ENCODE data around the gene KMT2D. TPM values are rescaled to one million over a fixed set of nuclear protein-coding genes. Genes with fewer than 3 reads are reported as not detected.
A peak's percentile ranks its signal among the peaks of the same experiment; 100 is the strongest.

KMT2D gene
- total and polyA plus RNA-seq, 10 of the 15 experiments (the other 5 are each of a cell fraction or from before 2014, with no cell fraction given) = 0.51 to 71.5 (median 10.4) TPM

GRCh38 chr12:49040364-49040855, 20.2 kb downstream of the KMT2D start:
- whole genome bisulfite sequencing (ENCODE audit: insufficient coverage, insufficient replicate concordance, low lambda C conversion rate, missing lambda C conversion rate) = 94% methylated on average over 14 of the region's 14 CpGs
- H3K27ac ChIP-seq (ENCODE audit: control insufficient read depth, insufficient read depth) = no peak overlapping the region
- CTCF ChIA-PET = interaction anchor here (1.2 kb wide), 1 partner anchor 52 kb away, joined by 3 read pairs; no protein-coding TSS in a partner anchor
- ATAC-seq (no peak), DNase-seq (ENCODE audit: low read depth, low spot score) (no peak), FAIRE-seq (no peak)
- intact Hi-C loops (cut with micrococcal nuclease; ENCODE audit: unreplicated experiment) (no loop called here), in situ Hi-C loops (cut with MboI) (no loop called here)
- SMC1A ChIA-PET (ENCODE audit: uncharacterized antibody, unreplicated experiment) = no interaction called here
- no peak overlapping the region for H3K9ac ChIP-seq (ENCODE audit: control insufficient read depth, insufficient read depth, low read length)
- RAD21 ChIA-PET (ENCODE audit: unreplicated experiment) = no interaction called here
- no peak for TF ChIP-seq SKIL (IDR thresholded peaks at IDR 0.05; ENCODE audit: low read depth, poor library complexity, severe bottlenecking)
- no peak overlapping the region for H2AFZ ChIP-seq (ENCODE audit: control insufficient read depth, low read depth, low read length)
- H3K4me2 ChIP-seq (ENCODE audit: control insufficient read depth, insufficient read depth) = no peak overlapping the region
- H4K20me1 ChIP-seq (ENCODE audit: control insufficient read depth, insufficient read depth) = no peaks in the 10 kb centered on the region
- H3K27me3 ChIP-seq (replicated peaks in 1 of 2; ENCODE audit: control insufficient read depth in 2 of 2, insufficient read depth in 2 of 2, low read length in 1 of 2) = no peaks in the 10 kb centered on the region
- no peaks in the 10 kb centered on the region for H3K9me3 ChIP-seq (replicated peaks; ENCODE audit: control insufficient read depth, insufficient read depth, low read length)
- H3K4me1 ChIP-seq (ENCODE audit: control insufficient read depth, insufficient read depth, low read length) = no peaks in the 10 kb centered on the region
- no peak overlapping the region for H3K4me3 ChIP-seq
- no TSS peak for BruUV-seq (replicated peaks)
- POLR2A ChIA-PET = interaction anchor here (0.5 to 1.5 kb wide), 2 partner anchors 11 to 188 kb away, joined by 3 to 4 read pairs; partner anchors contain the start of gene DDX23
- no peaks in the 10 kb centered on the region for H3K79me2 ChIP-seq (ENCODE audit: control insufficient read depth, insufficient read depth, low read length)
- H3K36me3 ChIP-seq (ENCODE audit: control insufficient read depth in 2 of 2, insufficient read depth in 2 of 2, low read length in 1 of 2) = peaks cover 35 to 68% of the 10 kb centered on the region in 2 experiments

GRCh38 chr12:49039421-49040363, 20.9 kb downstream of the KMT2D start:
- CTCF ChIA-PET = interaction anchor here (1.0 to 1.3 kb wide), 2 partner anchors 24 to 43 kb away, joined by 3 to 4 read pairs; no protein-coding TSS in a partner anchor

More at GRCh38 chr12:49039421-49040363, 20.9 kb downstream of the KMT2D start:
- TF ChIP-seq POLR2A (IDR thresholded peaks at IDR 0.05; ENCODE audit: low read depth, low read length) (0 out of 2 replicates have a peak, but pooled peaks have one; percentile 14), JUNB (IDR thresholded peaks at IDR 0.05) (no peak)
- in situ Hi-C loops (cut with MboI) (no loop called here), intact Hi-C loops (cut with micrococcal nuclease; ENCODE audit: unreplicated experiment) (no loop called here)
- Histone ChIP-seq H3K9ac (ENCODE audit: control insufficient read depth, insufficient read depth, low read length) (no peak overlapping the region), H3K27me3 (replicated peaks in 1 of 2; ENCODE audit: control insufficient read depth in 2 of 2, insufficient read depth in 2 of 2, low read length in 1 of 2) (no peaks in the 10 kb centered on the region), H3K79me2 (ENCODE audit: control insufficient read depth, insufficient read depth, low read length) (no peaks in the 10 kb centered on the region), H3K4me2 (ENCODE audit: control insufficient read depth, insufficient read depth) (no peak overlapping the region), H2AFZ (ENCODE audit: control insufficient read depth, low read depth, low read length) (no peak overlapping the region), H3K36me3 (ENCODE audit: control insufficient read depth in 2 of 2, insufficient read depth in 2 of 2, low read length in 1 of 2) (peaks cover 34 to 68% of the 10 kb centered on the region in 2 experiments), H4K20me1 (ENCODE audit: control insufficient read depth, insufficient read depth) (no peaks in the 10 kb centered on the region), H3K4me1 (ENCODE audit: control insufficient read depth, insufficient read depth, low read length) (no peaks in the 10 kb centered on the region), H3K27ac (ENCODE audit: control insufficient read depth, insufficient read depth) (no peak overlapping the region), H3K4me3 (no peak overlapping the region), H3K9me3 (replicated peaks; ENCODE audit: control insufficient read depth, insufficient read depth, low read length) (no peaks in the 10 kb centered on the region)
- DNase-seq (ENCODE audit: low read depth, low spot score) (no peak), FAIRE-seq (no peak), ATAC-seq (no peak)
- no TSS peak for BruUV-seq (replicated peaks)
- POLR2A ChIA-PET = interaction anchor here (0.5 to 1.5 kb wide), 3 partner anchors 10 to 188 kb away, joined by 3 to 4 read pairs (median 3); partner anchors contain the start of genes DDX23 and RHEBL1
- SMC1A ChIA-PET (ENCODE audit: uncharacterized antibody, unreplicated experiment) = no interaction called here
- 95% methylated on average over 29 of the region's 30 CpGs for WGBS (ENCODE audit: insufficient coverage, insufficient replicate concordance, low lambda C conversion rate, missing lambda C conversion rate)
- RAD21 ChIA-PET (ENCODE audit: unreplicated experiment) = interaction anchor here (1.0 kb wide), 1 partner anchor 43 kb away, joined by 3 read pairs; no protein-coding TSS in a partner anchor

Data from GM12878 (cell line).